Neural cell (in vitro differentiated cells): ENCODE results near the gene CGB7. TPM values are rescaled to one million over a fixed set of nuclear protein-coding genes. Genes with fewer than 3 reads are reported as not detected.

ENCODE experiments used
- H2AFZ ChIP-seq: fragments of 200-600, 300-800 bp; sonication (generic), shearing (Covaris generic); 2 replicates; pipeline ENCODE4 v1.6.0; 2014; ENCODE audit warnings: low read depth, mild to moderate bottlenecking, antibody characterized with exemption, low read length, moderate library complexity
- H3F3A ChIP-seq: fragments of 200-600 bp; shearing (Covaris generic); 2 replicates; pipeline ENCODE4 v1.6.1; 2016; ENCODE audit warnings: mild to moderate bottlenecking, moderate library complexity, mixed read lengths, antibody characterized with exemption, low read length; ENCODE audit not compliant: insufficient read depth, poor library complexity, severe bottlenecking
- H3K27ac ChIP-seq: fragments of 200-600, 300-800 bp; sonication (generic), shearing (Covaris generic); 2 replicates; pipeline ENCODE4 v1.5.1; 2014; ENCODE audit warnings: mild to moderate bottlenecking, low read length, moderate library complexity
- H3K27me3 ChIP-seq: fragments of 300-800, 200-600 bp; sonication (generic), shearing (Covaris generic); 2 replicates; pipeline ENCODE4 v1.6.0; 2014; ENCODE audit warnings: mild to moderate bottlenecking, low read depth, low read length, moderate library complexity; ENCODE audit not compliant: insufficient read depth
- H3K36me3 ChIP-seq: fragments of 300-800, 200-600 bp; sonication (generic), shearing (Covaris generic); 2 replicates; pipeline ENCODE4 v1.5.1; 2014; ENCODE audit warnings: mild to moderate bottlenecking, antibody characterized with exemption, low read length, moderate library complexity; ENCODE audit not compliant: insufficient read depth
- H3K4me2 ChIP-seq: fragments of 300-800, 200-600 bp; sonication (generic), shearing (Covaris generic); 2 replicates; pipeline ENCODE4 v1.6.0; 2014; ENCODE audit warnings: mild to moderate bottlenecking, low read length
- H3K4me3 ChIP-seq: fragments of 300-800, 200-600 bp; sonication (generic), shearing (Covaris generic); 2 replicates; pipeline ENCODE4 v1.5.1; 2014; ENCODE audit warnings: mild to moderate bottlenecking, low read length, moderate library complexity
- H3K79me2 ChIP-seq: fragments of 200-600 bp; shearing (Covaris generic); replicated peaks from 2 replicates; pipeline ENCODE4 v1.6.0; 2014; ENCODE audit warnings: mild to moderate bottlenecking, low read length, moderate library complexity; ENCODE audit not compliant: insufficient read depth
- H3K9ac ChIP-seq: fragments of 300-800, 200-600 bp; sonication (generic), shearing (Covaris generic); 2 replicates; pipeline ENCODE4 v1.6.1; 2016; ENCODE audit warnings: mild to moderate bottlenecking, low read length, mixed read lengths
- H3K9me2 ChIP-seq: fragments of 200-600 bp; shearing (Covaris generic); 2 replicates; pipeline ENCODE4 v1.6.1; 2016; ENCODE audit warnings: mild to moderate bottlenecking, low read length, mixed read lengths; ENCODE audit not compliant: insufficient read depth
- H3K9me3 ChIP-seq: fragments of 200-600, 300-800 bp; sonication (generic), shearing (Covaris generic); 2 replicates; pipeline ENCODE4 v1.6.1; 2016; ENCODE audit warnings: mild to moderate bottlenecking, mixed run types, low read length, moderate library complexity, mixed read lengths
- H4K20me1 ChIP-seq: fragments of 200-600 bp; shearing (Covaris generic); 2 replicates; pipeline ENCODE4 v1.6.1; 2016; ENCODE audit warnings: mild to moderate bottlenecking, mixed run types; ENCODE audit not compliant: insufficient read depth
- CTCF ChIP-seq: fragments of 450-650 bp; IDR thresholded peaks from 2 replicates; pipeline ENCODE4 v1.5.1; 2014; ENCODE audit warnings: antibody characterized with exemption, mild to moderate bottlenecking, moderate library complexity; ENCODE audit not compliant: poor library complexity, severe bottlenecking
- EP300 ChIP-seq: fragments of 450-650 bp; conservative IDR thresholded peaks from 2 replicates; pipeline ENCODE4 v1.6.1; 2014; ENCODE audit warnings: antibody characterized with exemption, mild to moderate bottlenecking, moderate library complexity; ENCODE audit not compliant: poor library complexity, severe bottlenecking
- EZH2 ChIP-seq: fragments of 200-600, 300-800 bp; shearing (Covaris generic), sonication (generic); IDR thresholded peaks from 2 replicates; pipeline ENCODE4 v1.6.1; 2014; ENCODE audit warnings: antibody characterized with exemption, low read length, borderline replicate concordance, mild to moderate bottlenecking; ENCODE audit not compliant: insufficient read depth, poor library complexity, severe bottlenecking
- MXI1 ChIP-seq: fragments of 450-650 bp; conservative IDR thresholded peaks from 2 replicates; pipeline ENCODE4 v1.6.1; 2014; ENCODE audit warnings: antibody characterized with exemption, mild to moderate bottlenecking; ENCODE audit not compliant: poor library complexity, severe bottlenecking
- POLR2AphosphoS5 ChIP-seq: IDR thresholded peaks from 2 replicates; pipeline ENCODE4 v1.6.1; 2012
- RAD21 ChIP-seq: fragments of 450-650 bp; conservative IDR thresholded peaks from 2 replicates; pipeline ENCODE4 v1.6.1; 2014; ENCODE audit warnings: antibody characterized with exemption, mild to moderate bottlenecking, moderate library complexity
- REST ChIP-seq: IDR thresholded peaks from 2 replicates; pipeline ENCODE4 v1.6.1; 2012; ENCODE audit warnings: borderline replicate concordance
- SMC3 ChIP-seq: fragments of 450-650 bp; conservative IDR thresholded peaks from 2 replicates; pipeline ENCODE4 v1.6.1; 2014; ENCODE audit warnings: antibody characterized with exemption, mild to moderate bottlenecking, moderate library complexity; ENCODE audit not compliant: poor library complexity
- TAF1 ChIP-seq: IDR thresholded peaks from 2 replicates; pipeline ENCODE4 v1.6.1; 2012; ENCODE audit warnings: low read depth
- polyA plus RNA-seq: library from polyadenylated mRNA; depleted of rRNA; stranded (reverse); fragments of >200 nt; gene quantifications from 2 replicates; pipeline ENCODE4 v1.2.3, GENCODE V29; 2014

The CGB7 gene
- polyA plus RNA-seq, 1 donor from 2014 or later, result not detected

- TF ChIP-seq POLR2AphosphoS5, result no peak
- H3F3A ChIP-seq, result no peaks in the 10 kb centered on the region
- H4K20me1 ChIP-seq, result peaks cover 4% of the 10 kb centered on the region
- no peak overlapping the region for H2AFZ ChIP-seq
- no peaks in the 10 kb centered on the region for H3K9me2 ChIP-seq
- no peak overlapping the region for H3K27ac ChIP-seq
- H3K79me2 ChIP-seq, result peaks cover 24% of the 10 kb centered on the region
- no peak overlapping the region for H3K4me3 ChIP-seq
- peaks cover 12% of the 10 kb centered on the region for H3K36me3 ChIP-seq
- H3K4me2 ChIP-seq, result no peak overlapping the region
- H3K9ac ChIP-seq, result no peak overlapping the region
- H3K27me3 ChIP-seq, result no peaks in the 10 kb centered on the region
- no peaks in the 10 kb centered on the region for H3K9me3 ChIP-seq
Observed at GRCh38 chr19:49091391-49092038, 34.0 kb upstream of the CGB7 start.

- Histone ChIP-seq H3K9me2 (no peaks in the 10 kb centered on the region), H3K4me2 (peak overlapping the region; percentile 92), H3K9ac (peak overlapping the region; percentile 94), H2AFZ (no peak overlapping the region), H3K79me2 (peaks cover 35% of the 10 kb centered on the region), H3K36me3 (peaks cover 6% of the 10 kb centered on the region), H3F3A (no peaks in the 10 kb centered on the region), H3K27ac (peak overlapping the region; percentile 89), H3K9me3 (no peaks in the 10 kb centered on the region), H3K4me3 (peak overlapping the region; percentile 86), H4K20me1 (no peaks in the 10 kb centered on the region), H3K27me3 (no peaks in the 10 kb centered on the region)
- TF ChIP-seq EP300, result no peak
- TF ChIP-seq REST, result no peak
- TF ChIP-seq SMC3, result no peak
- TF ChIP-seq EZH2, result no peak
- no peak for TF ChIP-seq POLR2AphosphoS5
- no peak for TF ChIP-seq MXI1
- no peak for TF ChIP-seq TAF1
- TF ChIP-seq RAD21, result no peak
- TF ChIP-seq CTCF, result no peak
Observed at GRCh38 chr19:49086296-49086695, 28.7 kb upstream of the CGB7 start.

- Histone ChIP-seq H3K36me3 (peaks cover 6% of the 10 kb centered on the region), H3K4me3 (peak overlapping the region; percentile 86), H3K9ac (peak overlapping the region; percentile 94), H4K20me1 (no peaks in the 10 kb centered on the region), H3K79me2 (peaks cover 35% of the 10 kb centered on the region), H3F3A (no peaks in the 10 kb centered on the region), H2AFZ (peak overlapping the region; percentile 79), H3K27ac (peak overlapping the region; percentile 89), H3K4me2 (peak overlapping the region; percentile 92), H3K9me3 (no peaks in the 10 kb centered on the region), H3K9me2 (no peaks in the 10 kb centered on the region), H3K27me3 (no peaks in the 10 kb centered on the region)
- TF ChIP-seq REST (no peak), POLR2AphosphoS5 (no peak)
Observed at GRCh38 chr19:49085868-49086232, 28.3 kb upstream of the CGB7 start.
